Measurements from ENCODE around the gene NEK6.

Gene NEK6

DNA sequence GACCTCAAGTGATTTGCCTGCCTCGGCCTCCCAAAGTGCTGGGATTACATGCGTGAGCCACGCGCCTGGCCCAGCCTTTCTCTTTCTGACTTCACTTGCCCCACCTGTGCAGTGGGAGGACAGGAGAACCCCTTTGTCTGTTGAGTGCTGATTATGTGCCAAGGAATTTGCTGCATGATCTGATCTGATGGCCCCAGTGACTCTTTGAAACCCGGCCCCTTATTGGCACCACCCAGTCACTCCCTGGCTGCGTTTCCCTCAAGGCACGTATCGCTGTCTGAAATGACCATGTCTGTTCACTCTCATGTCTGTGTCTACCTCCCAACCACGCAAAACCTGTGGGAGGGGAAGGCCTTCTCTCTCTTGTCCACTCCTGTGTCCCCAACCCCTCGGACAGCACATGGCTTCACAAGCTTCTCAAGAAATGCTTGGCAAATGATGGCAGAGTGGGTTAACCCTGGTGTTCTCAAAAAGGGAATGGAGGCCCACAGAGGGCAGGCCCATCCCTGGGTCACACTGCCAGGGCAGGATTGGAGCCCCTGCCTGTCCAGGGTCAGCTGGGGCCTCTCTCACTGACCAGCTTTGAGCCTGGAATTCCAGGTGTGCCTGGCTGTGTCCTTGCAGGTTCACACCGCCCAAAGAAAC is 21.9 kb downstream of the NEK6 start:
- DNase-seq (ENCODE audit: low spot score): no peak

DNA sequence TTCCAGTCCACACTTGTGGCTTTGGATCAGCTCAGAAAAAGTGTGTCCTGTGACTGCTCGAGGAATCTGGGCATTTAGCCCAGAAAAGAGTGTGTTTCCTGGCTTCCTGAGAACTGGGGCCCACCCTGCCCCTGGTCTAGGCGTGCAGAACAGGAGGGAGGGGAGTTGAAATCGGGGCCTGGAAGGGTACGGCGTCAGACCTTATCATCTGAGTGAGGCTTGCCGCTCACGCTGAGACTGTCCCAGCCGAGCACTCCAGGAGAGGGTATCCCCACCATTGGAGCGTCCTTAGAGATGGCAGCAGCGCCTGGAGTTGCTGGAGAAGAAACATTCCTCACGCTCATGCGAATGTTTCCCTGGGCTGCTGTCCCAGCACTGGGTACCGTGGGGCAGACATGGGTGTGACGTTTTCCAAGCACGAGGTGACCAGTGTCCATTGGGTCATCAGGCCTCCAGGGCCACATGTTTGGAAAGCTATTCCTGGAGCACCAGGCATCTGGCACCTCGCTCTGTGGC is 22.5 kb downstream of the NEK6 start:
- DNase-seq (ENCODE audit: low spot score): no peak

DNA sequence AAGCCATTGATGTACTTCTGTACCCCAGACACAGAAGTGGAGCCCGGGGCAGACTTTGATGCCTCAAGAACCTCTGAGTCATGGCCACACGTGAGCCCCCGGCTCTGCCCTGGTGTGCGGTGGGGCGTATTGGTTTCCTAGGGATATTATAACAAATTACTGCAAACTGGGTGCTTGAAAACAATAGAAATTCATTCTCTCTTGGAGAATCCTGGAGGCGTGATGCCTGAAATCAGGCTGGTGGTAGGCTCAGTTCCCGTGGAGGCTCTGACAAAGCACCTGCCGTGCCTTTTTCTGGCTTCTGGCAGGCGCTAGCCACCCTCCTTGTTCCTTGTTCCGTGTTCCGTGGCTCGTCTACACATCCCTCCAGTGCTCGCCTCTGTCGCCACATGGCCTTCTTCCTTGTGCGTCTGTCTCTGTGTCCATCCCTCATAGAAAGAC is 24.2 kb downstream of the NEK6 start:
- DNase-seq (ENCODE audit: low spot score): no peak

DNA sequence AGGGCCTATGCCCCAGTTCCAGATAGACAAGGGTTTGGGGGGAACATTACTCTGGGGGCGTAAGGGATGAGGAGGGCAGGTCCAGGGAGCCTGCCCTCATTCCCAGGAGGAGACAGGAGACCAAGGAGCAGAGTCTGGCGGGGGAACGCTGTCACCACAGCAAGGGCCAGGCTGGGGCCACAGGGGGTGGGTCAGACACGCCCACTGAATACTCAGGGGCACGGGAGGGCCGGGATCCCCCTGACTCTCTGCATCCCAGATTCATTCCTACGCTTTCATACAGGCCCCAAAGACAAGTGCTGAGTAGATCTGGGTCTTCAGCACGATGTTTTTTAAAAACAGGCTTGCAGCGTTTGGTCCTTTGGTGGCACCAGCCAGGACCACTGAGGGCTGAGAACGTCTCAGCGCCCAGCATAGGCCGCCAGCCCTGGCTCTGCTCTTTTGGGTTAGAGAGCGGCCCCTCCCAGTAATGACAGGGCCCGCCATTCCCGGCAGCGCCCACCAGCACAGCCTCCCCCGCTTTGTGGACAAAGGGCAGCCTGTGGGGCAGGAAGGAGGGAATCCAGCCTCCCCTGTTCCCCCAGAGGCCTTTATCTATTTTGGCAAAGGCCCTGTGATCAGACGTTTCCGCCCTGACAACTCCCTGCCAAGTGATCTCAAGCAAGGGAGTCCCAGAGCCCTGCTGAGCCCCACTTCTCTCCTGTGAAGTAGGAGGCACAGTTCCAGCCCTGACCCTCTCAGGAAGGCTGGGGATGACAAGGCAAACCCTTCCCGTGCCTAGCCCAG is 24.9 kb downstream of the NEK6 start:
- DNase-seq (ENCODE audit: low spot score): no peak

DNA sequence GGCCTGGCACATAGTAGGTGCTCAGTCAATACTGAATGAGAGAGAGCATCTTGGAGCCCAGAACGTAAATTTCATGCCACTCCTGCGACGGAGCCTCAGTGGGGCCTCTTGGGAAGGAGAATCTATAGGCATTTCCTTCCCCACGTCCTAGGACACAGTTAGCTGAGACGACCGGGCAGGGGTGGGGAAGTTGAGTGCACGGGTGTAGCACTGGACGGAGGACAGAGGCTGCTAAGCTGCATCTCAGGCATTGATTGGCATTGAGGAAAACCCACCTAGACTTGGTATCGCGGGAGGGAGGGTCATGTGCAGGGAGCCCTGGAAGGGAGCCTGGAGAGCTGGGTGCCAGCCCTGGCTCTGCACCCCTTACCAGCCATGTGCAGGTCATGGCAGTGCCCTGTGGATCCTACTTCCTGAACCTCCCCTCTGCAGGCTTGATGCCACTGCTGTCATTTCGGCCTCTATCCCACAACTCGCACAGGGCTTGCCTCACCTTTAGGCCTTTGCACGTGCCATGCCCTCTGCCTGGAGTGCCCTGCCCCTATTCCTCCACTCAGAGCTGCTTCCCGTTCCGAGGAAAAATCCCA is 25.6 kb downstream of the NEK6 start:
- DNase-seq (ENCODE audit: low spot score): no peak

DNA sequence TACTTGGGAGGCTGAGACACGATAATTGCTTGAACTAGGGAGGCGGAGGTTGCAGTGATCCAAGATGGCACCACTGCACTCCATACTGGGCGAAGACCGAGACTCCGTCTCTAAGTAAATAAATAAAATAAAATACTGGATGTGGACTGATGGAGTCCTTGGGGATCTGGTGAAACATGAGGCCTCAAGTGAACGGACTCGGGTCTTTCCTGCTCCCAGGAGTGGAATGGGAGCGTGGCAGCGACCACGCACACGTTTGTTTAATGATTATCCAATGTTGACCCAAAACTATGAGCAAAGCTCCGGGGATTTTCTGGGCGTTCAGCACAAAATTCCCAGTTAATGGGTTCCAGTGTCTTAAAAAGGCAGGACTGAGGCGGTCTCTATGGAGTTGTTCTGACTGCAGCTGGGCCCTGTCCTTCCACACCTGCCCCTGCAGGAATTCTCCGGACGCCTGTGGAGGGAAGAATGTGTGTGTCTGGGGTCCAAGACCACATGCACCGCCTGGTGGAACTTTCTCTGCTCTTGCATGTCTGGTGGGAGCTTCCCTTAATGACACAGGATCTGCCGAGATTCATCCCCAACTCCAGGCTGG is 26.6 kb downstream of the NEK6 start:
- DNase-seq (ENCODE audit: low spot score): no peak

DNA sequence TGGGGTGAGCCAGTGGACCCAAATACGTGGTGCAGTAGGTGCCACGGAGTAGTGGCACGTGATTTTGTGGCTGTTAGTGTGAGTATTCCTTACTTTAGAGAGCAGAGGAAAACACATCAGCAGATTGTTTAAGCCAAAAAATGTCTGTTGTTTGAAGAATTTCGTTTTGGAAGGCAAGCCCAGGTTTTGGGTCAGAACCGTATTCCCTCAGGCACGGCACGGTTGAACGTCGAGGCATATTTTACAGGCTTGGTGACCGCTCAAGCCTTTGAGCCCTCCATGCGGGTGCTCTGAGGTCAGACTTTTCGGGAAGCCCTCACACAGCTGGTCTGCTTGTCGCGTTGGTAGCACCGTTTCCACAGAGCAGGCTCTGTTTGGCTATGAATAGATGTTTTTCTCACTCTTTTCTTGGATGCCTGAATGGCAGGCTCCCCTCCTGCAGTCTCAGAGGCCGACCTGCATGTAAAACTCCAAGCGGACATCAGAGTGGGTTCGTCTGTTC is 27.2 kb downstream of the NEK6 start:
- DNase-seq (ENCODE audit: low spot score): no peak

DNA sequence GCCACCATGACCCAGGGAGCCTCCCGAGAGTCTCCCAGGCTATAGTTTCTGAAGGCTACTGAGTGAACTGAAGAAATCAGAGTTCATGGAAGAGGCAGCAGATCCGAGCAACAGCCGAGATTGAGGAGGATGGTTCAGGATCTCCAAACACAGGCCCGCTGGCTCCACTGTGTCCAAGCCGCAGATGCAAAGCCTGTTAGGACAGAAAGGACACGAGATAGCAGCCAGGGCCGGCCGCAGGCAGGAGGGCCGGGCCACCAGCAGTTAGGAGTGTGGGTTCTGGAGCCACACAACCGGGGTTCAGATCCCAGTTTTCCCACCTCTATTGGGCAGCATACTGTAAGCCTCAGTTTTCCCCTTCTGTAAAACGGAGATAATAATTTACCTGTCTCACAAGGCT is 27.7 kb downstream of the NEK6 start:
- DNase-seq (ENCODE audit: low spot score): no peak

DNA sequence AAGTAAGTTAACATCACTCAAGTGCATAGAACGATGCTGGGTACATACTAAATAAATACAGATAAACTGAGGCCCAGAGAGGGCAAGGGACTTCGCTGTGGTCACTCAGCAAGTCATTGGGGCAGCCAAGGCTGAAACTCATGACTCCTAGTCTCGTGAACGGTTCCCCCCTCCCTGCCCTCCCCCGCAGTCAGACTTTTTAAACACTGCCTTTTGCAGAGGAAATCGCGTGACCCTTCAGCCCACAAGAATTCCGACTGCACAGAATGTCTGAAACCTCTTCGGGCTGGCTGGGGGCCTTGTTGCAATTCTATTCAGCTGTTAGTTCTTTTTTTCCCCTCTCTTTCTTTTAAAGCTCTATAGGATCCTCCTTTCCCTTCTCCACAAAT is 28.1 kb downstream of the NEK6 start:
- DNase-seq (ENCODE audit: low spot score): no peak

DNA sequence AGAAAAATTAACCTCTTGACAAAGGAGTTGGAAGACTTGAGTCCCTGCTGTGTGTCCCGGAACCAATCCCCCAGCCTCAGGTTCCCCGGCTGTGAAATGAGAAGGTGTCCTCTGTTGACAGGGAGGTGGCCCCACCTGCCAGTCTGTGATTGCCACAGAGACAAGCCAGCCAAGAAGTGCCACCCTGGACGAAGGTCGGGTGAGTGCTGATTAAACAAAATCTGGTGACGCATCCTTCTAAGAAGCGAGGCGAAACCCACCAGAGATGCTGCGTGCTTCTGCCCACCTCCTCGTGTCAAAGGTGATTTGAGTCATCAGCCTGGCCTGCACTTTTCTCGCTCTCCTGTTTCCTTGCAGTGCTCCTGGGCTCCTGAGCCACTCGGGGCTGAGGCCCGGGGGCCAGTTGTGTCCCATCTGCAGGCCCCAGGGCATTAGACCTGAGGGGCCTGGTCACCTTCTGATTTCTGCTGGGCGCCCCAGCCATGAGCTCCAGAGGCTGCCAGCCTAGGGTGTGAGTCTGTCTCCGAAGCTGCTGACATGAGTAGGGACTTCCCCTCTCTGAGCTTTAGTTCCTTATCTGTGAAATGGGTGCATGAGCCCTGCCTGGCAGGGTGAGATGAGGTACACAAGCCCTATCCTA is 28.7 kb downstream of the NEK6 start:
- DNase-seq (ENCODE audit: low spot score): no peak

DNA sequence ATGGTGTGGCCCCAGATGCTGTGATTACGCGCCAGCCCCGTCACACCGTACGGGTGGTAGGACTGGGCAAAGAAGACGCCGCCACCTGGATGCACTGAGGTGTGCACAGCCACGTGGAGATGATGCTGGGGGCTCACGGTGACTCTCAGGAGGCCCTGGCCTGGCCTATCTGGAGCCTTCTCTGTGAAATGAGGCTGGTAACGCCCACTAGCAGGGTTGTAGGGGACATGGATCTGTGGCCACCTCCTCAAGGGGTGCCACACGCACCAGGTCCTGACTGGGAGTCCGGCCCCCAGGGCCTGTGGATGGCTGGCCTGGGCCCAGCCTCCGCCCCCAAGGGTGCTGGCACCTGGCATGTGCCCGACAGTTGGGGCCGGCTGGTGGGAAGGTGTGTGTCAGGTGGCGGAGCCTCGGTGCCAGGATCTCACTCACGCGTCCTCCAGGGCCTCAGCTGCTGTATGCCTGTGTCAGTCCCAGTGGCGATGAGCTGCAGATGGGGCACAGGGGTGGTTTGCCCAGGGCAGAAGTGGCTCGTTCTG is 32.4 kb downstream of the NEK6 start:
- no peak for DNase-seq (ENCODE audit: low spot score)

DNA sequence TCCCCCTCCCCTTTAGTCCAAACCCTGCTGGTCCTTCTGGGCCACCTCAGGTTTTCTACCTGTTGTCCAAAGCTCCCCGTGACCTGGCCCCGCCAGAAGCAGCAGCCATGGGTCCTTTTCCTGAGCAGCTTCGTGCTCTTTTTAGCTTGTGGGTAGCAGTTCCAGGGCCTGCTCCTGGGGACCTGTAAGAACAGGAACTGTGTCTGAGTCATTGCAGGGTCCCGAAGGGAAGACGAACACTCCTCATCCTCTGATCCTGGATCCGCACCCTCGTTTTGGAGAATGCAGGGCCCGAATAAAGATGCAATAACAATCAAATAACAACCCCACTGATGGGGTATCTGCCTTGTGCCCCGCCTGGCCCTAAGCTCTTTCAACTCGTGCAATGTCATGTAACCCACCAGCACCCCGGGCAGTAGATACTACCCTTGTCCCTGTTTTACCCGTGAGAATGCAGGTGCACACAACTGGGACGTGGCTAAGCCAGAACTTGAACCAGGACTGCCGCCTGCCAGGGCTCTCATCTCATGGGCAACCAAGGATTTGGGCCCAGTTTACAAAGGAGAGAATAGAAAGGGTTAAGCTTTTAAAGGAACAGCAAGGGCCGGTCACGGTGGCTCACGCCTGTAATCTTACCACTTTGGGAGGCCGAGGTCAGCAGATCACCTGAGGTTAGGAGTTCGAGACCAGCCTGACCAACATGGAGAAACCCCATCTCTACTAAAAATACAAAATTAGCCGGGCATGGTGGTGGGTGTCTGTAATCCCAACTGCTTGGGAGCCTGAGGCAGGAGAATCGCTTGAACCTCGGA is 33.2 kb downstream of the NEK6 start:
- no peak for DNase-seq (ENCODE audit: low spot score)

DNA sequence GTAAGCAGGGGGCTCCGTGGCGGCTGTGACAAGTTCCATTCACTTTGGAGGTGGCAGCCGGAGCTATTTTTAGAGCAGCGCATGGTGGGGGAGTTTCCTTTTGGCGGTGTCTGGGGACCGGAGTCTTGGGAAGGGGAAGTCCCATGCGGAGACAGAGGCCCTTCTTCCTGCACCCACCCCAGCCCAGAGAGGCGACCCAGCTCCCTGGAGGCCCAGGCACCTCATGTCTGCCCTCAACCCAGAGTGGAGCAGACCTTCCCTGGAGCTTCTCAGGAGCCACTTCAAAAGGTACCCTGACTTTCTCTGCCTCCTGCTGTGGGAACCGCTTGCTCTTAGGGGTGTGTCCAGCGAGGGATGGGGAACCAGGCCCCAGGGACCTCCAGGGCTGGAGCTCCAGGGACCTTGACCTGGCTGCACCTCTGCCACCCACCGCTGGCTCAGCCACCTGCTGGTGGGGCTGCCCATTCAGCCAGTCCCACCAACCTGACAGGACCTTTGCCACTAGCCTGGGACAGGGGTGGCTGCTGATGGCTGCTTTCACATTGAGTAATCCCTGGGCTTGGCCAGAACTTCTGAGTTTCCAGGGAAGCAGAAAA is 34.1 kb downstream of the NEK6 start:
- DNase-seq (ENCODE audit: low spot score): no peak

DNA sequence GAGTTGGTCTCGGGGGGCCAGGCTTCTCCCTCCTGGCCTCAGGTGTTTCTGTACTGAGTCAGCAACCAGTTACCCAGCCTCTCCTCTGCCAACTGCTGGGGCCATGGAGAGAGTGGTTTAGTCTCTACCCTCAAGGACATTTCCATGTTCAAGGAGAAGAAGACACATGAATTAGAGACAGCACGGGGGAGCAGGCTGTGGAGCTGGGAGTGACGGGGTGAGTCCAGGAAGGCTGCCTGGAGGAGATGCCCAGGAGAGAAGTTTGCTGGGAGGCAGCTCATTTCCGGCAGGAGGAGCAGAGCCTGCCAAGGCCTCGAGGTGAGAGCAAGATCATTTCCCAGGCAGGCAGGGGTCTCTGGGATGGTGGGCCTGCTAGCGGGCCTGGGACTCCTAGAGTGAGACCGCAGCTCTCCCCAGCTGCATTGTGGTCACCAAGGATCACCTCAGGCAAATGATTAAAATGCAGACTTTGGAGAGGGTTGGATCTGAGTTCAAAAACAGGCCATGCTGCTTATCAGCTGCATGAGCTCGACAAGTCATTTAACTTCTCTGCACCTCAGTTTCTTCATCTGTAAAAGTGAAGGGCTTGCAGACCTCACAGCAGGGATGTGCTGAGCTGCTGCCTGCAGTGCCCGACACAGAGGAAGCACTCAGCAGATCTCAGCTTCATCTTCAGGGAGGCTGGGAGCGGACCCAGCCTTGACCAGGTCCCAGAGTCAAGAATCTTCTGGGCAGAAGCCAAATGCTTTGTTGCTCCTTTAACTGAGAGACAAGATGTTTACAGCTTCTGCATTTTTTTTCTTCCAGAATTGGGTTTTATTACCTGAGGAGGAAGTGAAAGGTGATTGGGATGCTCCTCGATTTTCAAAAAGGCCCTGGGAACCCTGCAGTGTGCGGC is 35.2 kb downstream of the NEK6 start:
- no peak for DNase-seq (ENCODE audit: low spot score)

DNA sequence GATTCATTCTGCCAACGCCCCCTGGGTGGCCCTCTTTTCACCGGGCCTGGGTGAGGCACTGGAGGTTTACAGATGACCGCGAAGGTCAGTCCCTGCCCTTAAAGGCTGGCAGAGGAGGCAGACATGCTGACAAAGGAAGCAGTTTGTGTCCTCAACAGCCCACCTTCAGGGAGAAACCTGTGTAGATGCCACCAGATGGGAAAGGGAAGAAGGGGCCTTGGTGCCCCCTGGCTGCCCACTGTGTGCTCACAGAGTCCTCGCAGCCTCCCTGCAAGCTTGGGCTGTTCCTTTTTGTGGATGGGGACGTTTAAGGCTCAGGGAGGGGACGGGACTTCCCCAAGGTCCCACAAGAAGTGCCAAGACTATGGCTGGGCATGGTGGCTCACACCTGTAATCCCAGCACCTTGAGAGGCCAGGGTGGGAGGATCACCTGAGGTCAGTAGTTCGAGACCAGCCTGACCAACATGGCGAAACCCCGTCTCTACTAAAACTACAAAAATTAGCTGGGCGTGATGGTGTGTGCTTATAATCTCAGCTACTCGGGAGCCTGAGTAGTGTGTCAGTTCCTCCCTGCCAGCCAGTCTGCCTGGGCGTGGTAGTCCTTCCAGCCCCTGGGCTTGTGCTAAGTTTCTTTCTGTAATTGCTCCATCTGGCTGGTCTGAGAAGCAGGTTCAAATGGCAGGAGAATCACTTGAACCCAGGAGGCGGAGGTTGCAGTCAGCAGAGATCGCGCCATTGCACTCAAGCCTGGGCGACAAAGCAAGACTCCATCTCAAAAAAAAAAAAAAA is 36.2 kb downstream of the NEK6 start:
- DNase-seq (ENCODE audit: low spot score): no peak

DNA sequence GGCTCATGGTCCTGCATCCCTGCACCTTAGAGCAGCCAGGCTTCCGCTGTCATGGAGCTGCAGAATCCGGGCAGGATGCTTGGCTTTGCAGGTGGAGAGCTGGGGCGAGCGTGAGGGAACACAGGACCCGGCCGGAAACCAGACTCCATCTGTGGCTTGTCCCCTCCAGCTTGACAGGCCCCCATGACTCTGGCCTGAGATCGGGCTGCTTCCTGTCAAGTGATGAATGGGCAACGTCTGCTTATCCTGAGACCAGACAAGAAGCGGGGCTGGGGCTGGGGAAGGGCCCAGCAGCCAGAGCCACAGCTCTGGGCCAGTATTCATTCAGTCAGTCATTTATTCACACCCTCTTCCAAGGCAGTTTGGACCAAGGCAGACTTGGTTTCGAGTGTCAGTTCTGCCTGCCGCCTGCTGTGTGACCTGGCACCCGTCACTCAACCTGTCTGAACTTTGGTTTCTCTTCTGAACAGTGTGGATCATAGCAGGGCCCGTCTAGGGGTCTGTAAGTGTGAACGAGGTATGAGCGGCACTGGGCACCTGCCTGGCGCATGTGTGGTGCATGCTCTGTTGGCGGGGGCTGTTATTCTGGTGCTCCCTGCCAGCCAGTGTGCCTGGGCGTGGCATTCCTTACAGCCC is 37.5 kb downstream of the NEK6 start:
- DNase-seq (ENCODE audit: low spot score): no peak

DNA sequence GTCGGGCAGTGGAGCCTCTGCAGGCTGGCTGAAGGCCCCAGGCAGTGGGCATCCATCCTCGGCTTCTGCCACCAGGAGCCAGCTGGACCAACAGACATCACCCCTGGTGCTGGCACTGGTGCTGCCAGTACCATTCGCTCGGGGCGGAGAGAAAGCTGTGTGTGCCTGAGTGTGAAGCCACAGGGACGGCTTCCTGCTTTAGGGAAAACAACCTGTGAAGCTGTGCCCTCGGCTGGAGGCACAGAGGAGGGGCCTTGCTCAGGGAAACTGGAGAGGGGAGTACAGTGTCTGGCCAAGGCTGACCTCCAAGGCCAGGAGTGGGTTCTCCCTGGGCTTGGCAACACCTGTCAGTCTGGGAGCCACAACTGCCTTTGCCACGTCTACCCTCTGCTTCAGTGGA is 38.3 kb downstream of the NEK6 start:
- DNase-seq (ENCODE audit: low spot score): no peak
